OCI-LY7 (cell line): Measurements from ENCODE around the gene NTM. TPM values are rescaled to one million over a fixed set of nuclear protein-coding genes. Genes with fewer than 3 reads are reported as not detected.

ENCODE experiments used
- BruUV-seq: library from RNA; stranded (reverse); fragments of 400-500 nt; replicated peaks from 2 replicates; lab custom pipeline; 2021; lab: Mats Ljungman, UMichigan
- CTCF ChIA-PET: fragments of 300-600 bp; sonication (Branson Sonifier 250); formaldehyde crosslinking; loops from one replicate; lab custom pipeline; 2022; ENCODE audit warnings: antibody characterized with exemption; ENCODE audit not compliant: unreplicated experiment; lab: Charles Lee
- POLR2A ChIA-PET: fragments of 300-600 bp; sonication (Branson Sonifier 250); formaldehyde crosslinking; loops from one replicate; lab custom pipeline; 2022; ENCODE audit warnings: antibody characterized with exemption; lab: Charles Lee
- DNase-seq: peaks from one replicate; pipeline ENCODE4 v3.0.0-alpha.2; 2015; ENCODE audit warnings: low spot score
- H2AFZ ChIP-seq: fragments of 200-600 bp; sonication (generic), shearing (Covaris generic); 2 replicates; pipeline ENCODE4 v1.6.1; 2014; ENCODE audit warnings: mild to moderate bottlenecking, antibody characterized with exemption, low read length, moderate library complexity
- H3K27ac ChIP-seq: fragments of 200-600 bp; sonication (generic); 2 replicates; pipeline ENCODE4 v1.5.1; 2014; ENCODE audit warnings: mixed run types, low read depth, mild to moderate bottlenecking, moderate library complexity, low read length, inconsistent platforms; ENCODE audit not compliant: poor library complexity, severe bottlenecking
- H3K36me3 ChIP-seq: fragments of 200-600 bp; sonication (generic); 2 replicates; pipeline ENCODE4 v1.6.1; 2014; ENCODE audit warnings: mild to moderate bottlenecking, antibody characterized with exemption, low read length, moderate library complexity, mixed read lengths; ENCODE audit not compliant: insufficient read depth
- H3K4me1 ChIP-seq: fragments of 200-600 bp; sonication (generic); 2 replicates; pipeline ENCODE4 v1.5.1; 2014; ENCODE audit warnings: mild to moderate bottlenecking, low read length; ENCODE audit not compliant: insufficient read depth, poor library complexity, severe bottlenecking
- H3K4me2 ChIP-seq: fragments of 200-600 bp; sonication (generic); 2 replicates; pipeline ENCODE4 v1.6.1; 2014; ENCODE audit warnings: mild to moderate bottlenecking, low read length
- H3K4me3 ChIP-seq: fragments of 200-600 bp; sonication (generic); 2 replicates; pipeline ENCODE4 v1.5.1; 2014; ENCODE audit warnings: mild to moderate bottlenecking, low read depth, low read length; ENCODE audit not compliant: poor library complexity, severe bottlenecking
- H3K79me2 ChIP-seq: fragments of 200-600 bp; sonication (generic); 2 replicates; pipeline ENCODE4 v1.6.1; 2016; ENCODE audit warnings: low read depth, mild to moderate bottlenecking, low read length, moderate library complexity, mixed read lengths; ENCODE audit not compliant: insufficient read depth
- H3K9me2 ChIP-seq: fragments of 200-600 bp; sonication (generic); 2 replicates; pipeline ENCODE4 v1.6.1; 2016; ENCODE audit warnings: mild to moderate bottlenecking, low read length, mixed read lengths; ENCODE audit not compliant: insufficient read depth
- H3K9me3 ChIP-seq: fragments of 200-600 bp; sonication (generic); 2 replicates; pipeline ENCODE4 v1.6.1; 2014; ENCODE audit warnings: mild to moderate bottlenecking, mixed run types, low read length, mixed read lengths
- H4K20me1 ChIP-seq: fragments of 200-600 bp; sonication (generic); 2 replicates; pipeline ENCODE4 v1.6.1; 2014; ENCODE audit warnings: mild to moderate bottlenecking, antibody characterized with exemption, low read length, moderate library complexity, mixed read lengths; ENCODE audit not compliant: insufficient read depth
- EZH2phosphoT487 ChIP-seq: fragments of 200-600 bp; sonication (generic); IDR thresholded peaks from 2 replicates; pipeline ENCODE4 v1.6.1; 2018; ENCODE audit warnings: low read depth, borderline replicate concordance, mild to moderate bottlenecking, mixed run types, antibody characterized with exemption, low read length, moderate library complexity, mixed read lengths
- intact Hi-C: fragments of 100-400 bp; cut with micrococcal nuclease; formaldehyde crosslinking; loops from one replicate; pipeline ENCODE4 v1.10.0; 2022; ENCODE audit not compliant: unreplicated experiment
- total RNA-seq, 2 experiments: library from RNA; depleted of rRNA in 1 of 2; stranded (reverse); fragments of >200 nt in 1 of 2; shearing (Covaris generic) in 1 of 2; gene quantifications; 2 replicates each; pipeline ENCODE4 v1.2.3, GENCODE V29; 2014 to 2022
- TF ChIP-seq, protein P1 (sequence below): fragments of 200-600 bp; sonication (generic); conservative IDR thresholded peaks from 2 replicates; pipeline ENCODE4 v1.5.1; 2014; ENCODE audit warnings: mild to moderate bottlenecking, antibody characterized with exemption, low read length, moderate library complexity, mixed read lengths

Gene NTM
- total RNA-seq, 2 experiments from 2014 or later, result not detected

DNA sequence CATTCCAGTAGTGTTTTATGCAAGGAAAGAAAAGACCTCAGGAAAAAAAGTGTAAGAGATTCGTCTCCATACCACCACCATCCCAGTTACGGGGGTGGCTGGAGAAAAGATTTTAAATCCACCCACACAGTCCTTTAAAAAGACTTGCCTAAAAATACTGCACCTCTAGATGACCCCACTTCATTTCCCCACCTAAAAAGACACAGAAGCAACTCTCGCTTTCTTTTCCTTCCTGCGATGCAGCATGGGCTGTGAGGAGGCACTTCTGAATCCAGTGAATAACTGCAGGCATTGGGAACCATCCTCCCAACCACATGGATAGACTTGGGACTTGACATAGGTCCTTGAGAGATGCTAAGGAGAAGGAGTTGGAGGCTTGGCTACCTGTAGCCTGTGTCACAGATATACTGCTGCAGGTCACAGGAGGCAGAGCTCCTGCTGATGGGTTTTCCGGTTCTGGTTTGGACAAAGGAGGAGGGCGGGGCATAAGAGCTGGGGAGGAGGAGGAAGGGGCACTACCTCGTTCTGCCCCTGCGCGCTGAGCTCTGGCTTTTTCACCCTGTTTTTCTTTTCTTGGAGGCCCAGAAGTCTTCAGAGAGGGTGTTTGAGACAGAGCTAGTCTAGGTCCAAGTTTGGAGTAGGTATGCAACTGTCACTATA is 285.9 kb downstream of the NTM start:
- H3K9me2 ChIP-seq, result no peaks in the 10 kb centered on the region
- TF ChIP-seq, protein P1, sequence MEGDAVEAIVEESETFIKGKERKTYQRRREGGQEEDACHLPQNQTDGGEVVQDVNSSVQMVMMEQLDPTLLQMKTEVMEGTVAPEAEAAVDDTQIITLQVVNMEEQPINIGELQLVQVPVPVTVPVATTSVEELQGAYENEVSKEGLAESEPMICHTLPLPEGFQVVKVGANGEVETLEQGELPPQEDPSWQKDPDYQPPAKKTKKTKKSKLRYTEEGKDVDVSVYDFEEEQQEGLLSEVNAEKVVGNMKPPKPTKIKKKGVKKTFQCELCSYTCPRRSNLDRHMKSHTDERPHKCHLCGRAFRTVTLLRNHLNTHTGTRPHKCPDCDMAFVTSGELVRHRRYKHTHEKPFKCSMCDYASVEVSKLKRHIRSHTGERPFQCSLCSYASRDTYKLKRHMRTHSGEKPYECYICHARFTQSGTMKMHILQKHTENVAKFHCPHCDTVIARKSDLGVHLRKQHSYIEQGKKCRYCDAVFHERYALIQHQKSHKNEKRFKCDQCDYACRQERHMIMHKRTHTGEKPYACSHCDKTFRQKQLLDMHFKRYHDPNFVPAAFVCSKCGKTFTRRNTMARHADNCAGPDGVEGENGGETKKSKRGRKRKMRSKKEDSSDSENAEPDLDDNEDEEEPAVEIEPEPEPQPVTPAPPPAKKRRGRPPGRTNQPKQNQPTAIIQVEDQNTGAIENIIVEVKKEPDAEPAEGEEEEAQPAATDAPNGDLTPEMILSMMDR, result no peak
- TF ChIP-seq EZH2phosphoT487, result no peak
- H3K36me3 ChIP-seq, result no peaks in the 10 kb centered on the region
- H3K27ac ChIP-seq, result no peak overlapping the region
- no TSS peak for BruUV-seq
- H3K4me2 ChIP-seq, result no peak overlapping the region
- no peak overlapping the region for H3K4me3 ChIP-seq
- H3K79me2 ChIP-seq, result no peaks in the 10 kb centered on the region
- no peak for DNase-seq
- no peaks in the 10 kb centered on the region for H3K9me3 ChIP-seq
- ChIA-PET CTCF (no interaction called here), POLR2A (no interaction called here)
- H2AFZ ChIP-seq, result no peak overlapping the region
- H4K20me1 ChIP-seq, result no peaks in the 10 kb centered on the region
- intact Hi-C loops, result no loop called here
- no peaks in the 10 kb centered on the region for H3K4me1 ChIP-seq

DNA sequence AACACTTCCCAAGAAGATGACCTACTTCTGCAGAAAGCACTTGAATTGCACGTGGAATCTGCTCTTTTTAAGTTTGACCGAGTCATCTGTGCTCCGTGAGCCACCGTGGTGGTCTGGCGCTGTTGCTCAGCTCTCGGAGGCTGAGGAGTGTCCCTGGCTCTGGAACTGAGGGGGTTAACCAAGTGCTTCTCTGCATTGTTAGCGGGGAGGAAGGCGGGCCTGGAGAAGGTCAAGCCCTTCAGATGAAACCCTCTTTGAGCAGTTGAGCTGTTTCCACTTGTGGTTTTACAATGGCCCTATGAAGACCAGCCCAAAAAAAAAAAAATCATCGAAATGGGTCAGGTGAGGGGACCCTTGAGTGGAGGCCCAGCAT is 286.4 kb downstream of the NTM start:
- Histone ChIP-seq H3K36me3 (no peaks in the 10 kb centered on the region), H3K4me3 (no peak overlapping the region), H3K4me1 (no peaks in the 10 kb centered on the region), H3K27ac (no peak overlapping the region), H4K20me1 (no peaks in the 10 kb centered on the region), H3K4me2 (no peak overlapping the region), H2AFZ (no peak overlapping the region), H3K9me3 (no peaks in the 10 kb centered on the region), H3K79me2 (no peaks in the 10 kb centered on the region), H3K9me2 (no peaks in the 10 kb centered on the region)
- ChIA-PET CTCF (no interaction called here), POLR2A (no interaction called here)
- BruUV-seq, result no TSS peak
- intact Hi-C loops, result no loop called here
- DNase-seq, result no peak
- no peak for TF ChIP-seq EZH2phosphoT487
- TF ChIP-seq, protein P1, result no peak

DNA sequence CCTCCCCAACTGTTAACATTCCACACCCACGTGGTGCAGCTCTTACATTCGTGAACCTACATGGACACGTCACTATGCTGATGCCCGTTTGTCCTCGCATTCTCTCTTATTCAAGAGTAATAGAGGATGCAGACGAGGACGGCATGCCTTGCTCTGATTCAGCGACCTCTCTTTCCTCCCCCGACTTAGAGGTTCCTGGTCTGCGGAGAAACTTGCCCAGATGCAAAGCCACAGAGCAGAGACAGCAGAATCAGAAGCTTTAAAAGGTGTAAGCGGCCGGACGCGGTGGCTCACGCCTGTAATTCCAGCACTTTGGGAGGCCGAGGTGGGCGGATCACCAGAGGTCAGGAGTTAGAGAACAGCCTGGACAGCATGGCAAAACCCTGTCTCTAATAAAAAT is 288.0 kb downstream of the NTM start:
- no peaks in the 10 kb centered on the region for H3K9me2 ChIP-seq
- POLR2A ChIA-PET, result no interaction called here
- no peak overlapping the region for H3K4me2 ChIP-seq
- no peak for DNase-seq
- intact Hi-C loops, result no loop called here
- H4K20me1 ChIP-seq, result no peaks in the 10 kb centered on the region
- H3K27ac ChIP-seq, result no peak overlapping the region
- no TSS peak for BruUV-seq
- CTCF ChIA-PET, result no interaction called here
- no peaks in the 10 kb centered on the region for H3K79me2 ChIP-seq
- no peaks in the 10 kb centered on the region for H3K9me3 ChIP-seq
- no peaks in the 10 kb centered on the region for H3K36me3 ChIP-seq
- H2AFZ ChIP-seq, result no peak overlapping the region
- no peak overlapping the region for H3K4me3 ChIP-seq
- TF ChIP-seq, protein P1, result no peak
- no peak for TF ChIP-seq EZH2phosphoT487
- no peaks in the 10 kb centered on the region for H3K4me1 ChIP-seq
